Activated naive CD4-positive, alpha-beta T cell treated with anti-CD3 and anti-CD28 coated beads for 36 hours (primary cell): ENCODE data around the gene GALNT18. TPM values are rescaled to one million over a fixed set of nuclear protein-coding genes. Genes with fewer than 3 reads are reported as not detected.

ENCODE experiments used
- CTCF ChIA-PET: fragments of 350-600 bp; sonication (Branson Sonifier 250); formaldehyde crosslinking; loops from one replicate; lab custom pipeline; 2021; ENCODE audit warnings: antibody characterized with exemption; lab: Charles Lee
- DNase-seq: peaks from one replicate; pipeline ENCODE4 v3.0.0-alpha.2; 2020
- H3K27ac Mint-ChIP-seq: one replicate; pipeline ENCODE4 v1.8.0; 2021; ENCODE audit warnings: mild to moderate bottlenecking, mixed read lengths
- H3K27me3 Mint-ChIP-seq: one replicate; pipeline ENCODE4 v1.8.0; 2021; ENCODE audit warnings: low read depth, mixed read lengths
- H3K36me3 Mint-ChIP-seq: one replicate; pipeline ENCODE4 v1.8.0; 2021; ENCODE audit warnings: low read depth, mixed read lengths
- H3K4me1 Mint-ChIP-seq: one replicate; pipeline ENCODE4 v1.8.0; 2021; ENCODE audit warnings: low read depth, mixed read lengths
- H3K4me3 Mint-ChIP-seq: one replicate; pipeline ENCODE4 v1.8.0; 2021; ENCODE audit warnings: mild to moderate bottlenecking, moderate library complexity, mixed read lengths
- H3K9me3 Mint-ChIP-seq: one replicate; pipeline ENCODE4 v1.8.0; 2021; ENCODE audit warnings: mixed read lengths
- intact Hi-C: fragments of 100-400 bp; cut with micrococcal nuclease; formaldehyde crosslinking; loops from one replicate; pipeline ENCODE4 v1.15.1; 2023
- total RNA-seq, 2 experiments: library from RNA; stranded (reverse); gene quantifications; one replicate each; pipeline ENCODE4 v1.2.3, GENCODE V29; 2021

GALNT18 gene
- total RNA-seq, 2 experiments from 2014 or later = 4.3 to 4.7 TPM

DNA sequence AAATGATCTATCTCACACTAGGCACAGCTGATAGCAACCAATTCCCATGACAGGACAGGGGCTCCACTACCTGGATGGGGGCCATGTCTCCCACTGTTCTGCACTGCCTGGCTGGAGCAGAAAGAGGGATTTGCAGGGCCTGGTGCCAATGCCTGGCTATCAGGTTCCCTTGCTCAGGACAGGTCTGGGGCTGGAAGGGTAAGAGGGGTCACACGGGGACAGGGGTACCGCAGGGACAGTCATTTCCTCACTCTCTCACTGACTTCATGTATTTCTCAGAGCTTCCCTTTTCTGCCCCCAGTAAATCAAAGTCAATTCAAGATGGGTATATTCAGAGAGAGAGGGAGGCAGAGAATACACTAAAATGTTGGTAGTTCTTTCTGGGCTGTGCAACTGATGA is 149.7 kb downstream of the GALNT18 start:
- no peak for DNase-seq
- H3K27ac Mint-ChIP-seq = no peak overlapping the region
- H3K4me3 Mint-ChIP-seq = no peak overlapping the region
- H3K36me3 Mint-ChIP-seq = no peaks in the 10 kb centered on the region
- intact Hi-C loops = no loop called here
- H3K27me3 Mint-ChIP-seq = no peaks in the 10 kb centered on the region
- no peaks in the 10 kb centered on the region for H3K4me1 Mint-ChIP-seq
- CTCF ChIA-PET = no interaction called here
- no peaks in the 10 kb centered on the region for H3K9me3 Mint-ChIP-seq

DNA sequence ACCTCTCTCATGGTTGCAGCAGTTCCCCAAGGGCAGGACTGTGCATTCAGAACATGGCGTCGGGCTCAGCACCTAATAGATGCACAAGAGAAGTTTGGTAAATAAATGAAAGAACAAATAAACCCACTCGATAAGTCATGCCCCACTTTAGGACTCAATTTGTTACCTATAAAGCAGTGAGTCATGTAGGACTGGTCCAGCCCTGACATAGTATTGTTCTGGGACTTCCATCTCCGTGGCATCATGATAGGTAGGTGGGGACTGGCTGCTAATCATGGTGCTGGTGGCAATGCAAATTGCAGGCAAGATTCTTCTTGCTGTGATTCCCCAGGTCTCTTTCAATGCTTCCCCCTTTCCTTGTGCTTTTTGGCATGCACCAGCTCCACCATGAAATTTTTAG is 150.6 kb downstream of the GALNT18 start:
- no peak for DNase-seq
- H3K9me3 Mint-ChIP-seq = no peaks in the 10 kb centered on the region
- H3K4me3 Mint-ChIP-seq = no peak overlapping the region
- H3K4me1 Mint-ChIP-seq = no peaks in the 10 kb centered on the region
- CTCF ChIA-PET = no interaction called here
- no peaks in the 10 kb centered on the region for H3K27me3 Mint-ChIP-seq
- intact Hi-C loops = no loop called here
- H3K27ac Mint-ChIP-seq = no peak overlapping the region
- no peaks in the 10 kb centered on the region for H3K36me3 Mint-ChIP-seq

DNA sequence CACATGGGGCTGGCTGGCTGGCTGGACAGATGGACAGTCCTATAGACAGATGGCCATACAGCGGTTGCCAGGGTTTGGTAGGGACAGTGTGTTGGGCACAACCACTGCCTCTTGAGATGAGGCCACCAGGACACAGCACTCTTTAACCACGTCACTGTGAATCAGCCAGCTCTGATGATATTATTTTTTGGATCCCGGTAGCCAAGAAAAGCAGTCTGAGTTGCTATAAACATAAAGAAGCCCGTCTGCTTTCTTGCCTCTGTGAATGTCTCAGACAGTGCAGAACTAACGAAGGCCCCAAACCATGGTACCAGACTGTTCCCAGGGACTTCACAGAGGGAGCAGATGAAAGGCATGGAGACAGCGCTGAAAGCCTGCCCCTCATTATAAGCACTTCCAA is 152.9 kb downstream of the GALNT18 start:
- CTCF ChIA-PET = no interaction called here
- H3K27ac Mint-ChIP-seq = no peak overlapping the region

DNA sequence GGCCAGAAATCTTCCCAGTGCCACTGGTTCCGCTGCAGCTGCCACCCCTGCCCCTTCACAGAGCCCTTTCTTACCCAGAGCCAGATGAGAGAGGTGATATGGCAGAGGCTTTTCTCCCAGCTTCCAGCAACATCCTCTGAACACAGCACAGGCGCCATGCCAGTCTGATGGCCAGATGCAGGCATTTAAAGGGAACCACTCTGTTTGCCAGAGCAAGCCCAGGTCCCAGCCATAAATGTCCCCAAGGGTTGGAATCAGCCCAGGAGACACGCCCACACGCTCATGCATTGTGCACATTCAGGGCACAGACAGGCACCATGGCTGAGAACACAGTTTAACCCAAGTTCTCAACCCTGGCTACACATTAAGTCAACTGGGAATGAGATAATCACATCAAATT is 154.5 kb downstream of the GALNT18 start:
- Mint-ChIP-seq H3K4me1 (no peaks in the 10 kb centered on the region), H3K4me3 (no peak overlapping the region), H3K9me3 (no peaks in the 10 kb centered on the region), H3K27me3 (no peaks in the 10 kb centered on the region), H3K27ac (no peak overlapping the region), H3K36me3 (no peaks in the 10 kb centered on the region)
- CTCF ChIA-PET = no interaction called here
- no peak for DNase-seq
- intact Hi-C loops = no loop called here

More for the DNA sequence above, 152.9 kb downstream of the GALNT18 start:
- Mint-ChIP-seq H3K4me3 (no peak overlapping the region), H3K9me3 (no peaks in the 10 kb centered on the region), H3K27me3 (no peaks in the 10 kb centered on the region), H3K4me1 (no peaks in the 10 kb centered on the region), H3K36me3 (no peaks in the 10 kb centered on the region)
- no peak for DNase-seq
- intact Hi-C loops = no loop called here

DNA sequence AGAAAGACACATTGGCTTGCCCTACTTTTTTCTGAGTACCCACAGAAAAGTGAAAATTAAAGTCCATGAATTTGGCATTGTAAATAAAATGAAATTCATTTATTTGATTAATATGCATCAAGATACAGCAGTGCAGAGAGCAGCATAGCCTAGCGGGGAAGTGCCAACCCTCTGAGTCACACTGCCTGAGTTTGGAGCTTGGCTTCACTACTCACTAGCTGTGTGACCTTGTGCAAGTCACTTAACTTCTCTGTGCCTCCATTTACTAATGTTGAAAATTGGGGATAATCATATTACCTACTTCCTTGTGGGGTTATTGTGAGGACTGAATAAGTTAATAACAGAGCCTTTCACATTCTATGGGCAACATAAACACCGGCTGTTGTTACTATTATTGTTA is 157.2 kb downstream of the GALNT18 start:
- no peak overlapping the region for H3K27ac Mint-ChIP-seq
- no peak overlapping the region for H3K4me3 Mint-ChIP-seq
- no peak for DNase-seq
- H3K36me3 Mint-ChIP-seq = no peaks in the 10 kb centered on the region
- CTCF ChIA-PET = no interaction called here
- H3K4me1 Mint-ChIP-seq = no peaks in the 10 kb centered on the region
- intact Hi-C loops = no loop called here
- no peaks in the 10 kb centered on the region for H3K9me3 Mint-ChIP-seq
- peaks cover 2% of the 10 kb centered on the region for H3K27me3 Mint-ChIP-seq

DNA sequence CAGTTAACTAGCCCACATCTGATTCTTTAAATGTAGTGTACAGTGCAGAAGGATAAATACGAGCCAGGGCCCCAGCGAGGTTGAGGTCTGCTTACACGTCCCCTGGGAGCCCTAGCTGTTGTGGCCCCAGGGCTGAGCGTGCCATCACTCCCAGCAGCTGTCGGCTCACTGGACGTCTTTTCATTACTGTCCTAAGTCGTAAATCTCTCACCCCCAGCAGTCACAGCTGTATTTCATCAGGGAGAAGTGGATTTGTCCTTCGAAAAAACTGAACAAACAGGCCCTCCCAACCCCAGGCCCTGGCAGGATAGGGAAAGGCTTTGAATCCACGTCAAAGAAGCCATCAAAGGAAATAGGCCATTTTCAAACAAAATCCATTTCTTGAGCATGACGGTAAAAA is 158.4 kb downstream of the GALNT18 start:
- no peaks in the 10 kb centered on the region for H3K4me1 Mint-ChIP-seq

DNA sequence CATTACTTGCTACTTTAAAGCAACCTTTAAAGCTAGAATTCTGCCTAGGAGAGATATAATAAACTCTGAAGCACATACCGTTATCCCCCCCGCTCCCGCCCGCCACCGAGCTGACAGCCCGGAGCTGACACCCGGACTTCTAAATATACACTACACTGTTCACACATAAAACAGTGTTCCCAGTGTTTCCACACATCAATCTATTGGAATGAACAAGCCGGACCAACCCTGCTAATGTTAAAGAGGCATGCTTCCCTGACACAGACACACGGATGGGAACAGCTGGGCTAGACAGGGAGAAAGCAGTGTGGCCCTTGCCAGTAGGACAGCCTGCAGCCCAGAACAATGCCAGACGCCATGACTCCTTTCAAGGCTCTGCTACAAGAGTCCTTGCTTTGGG is 160.3 kb downstream of the GALNT18 start:
- H3K4me3 Mint-ChIP-seq = no peak overlapping the region
- CTCF ChIA-PET = no interaction called here
- no peak for DNase-seq
- intact Hi-C loops = no loop called here
- H3K4me1 Mint-ChIP-seq = no peaks in the 10 kb centered on the region
- peaks cover 2% of the 10 kb centered on the region for H3K27me3 Mint-ChIP-seq
- no peak overlapping the region for H3K27ac Mint-ChIP-seq
- no peaks in the 10 kb centered on the region for H3K9me3 Mint-ChIP-seq
- H3K36me3 Mint-ChIP-seq = no peaks in the 10 kb centered on the region

More for the DNA sequence above, 158.4 kb downstream of the GALNT18 start:
- peaks cover 2% of the 10 kb centered on the region for H3K27me3 Mint-ChIP-seq
- no peaks in the 10 kb centered on the region for H3K9me3 Mint-ChIP-seq
- no peak for DNase-seq
- H3K27ac Mint-ChIP-seq = no peak overlapping the region
- no peak overlapping the region for H3K4me3 Mint-ChIP-seq
- intact Hi-C loops = no loop called here
- CTCF ChIA-PET = no interaction called here
- H3K36me3 Mint-ChIP-seq = no peaks in the 10 kb centered on the region

DNA sequence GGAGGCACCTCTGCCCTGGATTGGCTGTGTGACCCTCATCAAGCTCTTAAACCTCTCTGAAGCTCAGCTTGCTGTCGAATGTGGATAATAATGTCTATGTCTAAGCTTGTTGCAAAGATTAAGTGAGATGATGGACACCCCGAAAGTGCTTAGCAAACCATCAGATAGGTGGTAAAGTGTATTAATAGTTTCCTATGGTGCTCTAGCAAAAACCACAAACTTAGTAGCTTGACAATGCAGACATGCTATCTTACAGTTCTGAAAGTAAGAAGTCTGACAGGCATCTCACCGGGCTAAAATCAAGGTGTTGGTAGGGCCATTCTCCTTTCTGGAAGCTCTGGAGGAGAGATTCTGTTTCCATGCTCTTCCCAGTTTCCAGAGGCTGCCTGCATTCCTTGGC is 162.2 kb downstream of the GALNT18 start:
- DNase-seq = no peak
- CTCF ChIA-PET = no interaction called here
- Mint-ChIP-seq H3K4me3 (no peak overlapping the region), H3K4me1 (no peaks in the 10 kb centered on the region), H3K27ac (no peak overlapping the region), H3K27me3 (peaks cover 2% of the 10 kb centered on the region), H3K9me3 (no peaks in the 10 kb centered on the region), H3K36me3 (no peaks in the 10 kb centered on the region)
- intact Hi-C loops = no loop called here

DNA sequence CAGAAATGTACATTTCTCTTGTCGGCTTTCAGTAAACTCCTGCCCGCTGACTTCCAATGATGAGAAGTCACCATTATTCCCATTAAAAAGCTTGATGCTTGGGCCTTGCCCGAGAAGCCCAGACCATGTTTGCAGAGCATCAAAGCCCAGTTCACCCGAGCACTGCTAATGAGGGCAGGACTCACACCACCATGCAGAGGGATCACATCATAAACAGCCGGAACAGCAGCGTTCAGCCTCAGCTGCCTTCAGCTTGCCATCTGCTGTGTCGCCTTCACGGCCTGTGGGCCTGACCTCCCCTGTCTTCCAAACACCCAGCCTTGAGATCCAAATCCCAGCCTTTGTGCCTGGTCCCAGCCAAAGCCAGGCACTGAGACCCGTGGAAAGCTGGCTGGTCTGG is 163.3 kb downstream of the GALNT18 start:
- CTCF ChIA-PET = no interaction called here
- intact Hi-C loops = no loop called here
- no peaks in the 10 kb centered on the region for H3K36me3 Mint-ChIP-seq

DNA sequence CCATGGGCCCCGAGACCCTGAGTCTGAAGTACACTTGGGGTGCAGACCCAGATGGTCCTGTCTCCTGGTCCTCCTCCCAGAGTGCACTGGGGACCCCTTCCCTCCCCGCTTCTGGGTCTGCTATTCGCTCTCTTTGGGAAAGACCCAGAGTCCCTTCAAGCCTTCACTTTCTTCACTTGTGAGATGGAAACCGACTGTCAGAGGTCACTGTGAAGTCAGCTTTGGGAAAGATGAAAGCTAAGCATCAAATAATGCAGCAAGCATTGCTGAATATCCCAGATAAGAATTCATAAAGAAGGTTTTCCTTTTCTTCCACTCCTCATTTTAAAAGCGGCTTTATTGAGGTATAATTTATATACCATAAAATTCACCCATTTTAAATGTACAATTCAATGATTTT is 163.8 kb downstream of the GALNT18 start:
- Mint-ChIP-seq H3K4me1 (no peaks in the 10 kb centered on the region), H3K36me3 (no peaks in the 10 kb centered on the region), H3K9me3 (no peaks in the 10 kb centered on the region), H3K4me3 (no peak overlapping the region), H3K27me3 (peaks cover 2% of the 10 kb centered on the region), H3K27ac (no peak overlapping the region)
- intact Hi-C loops = no loop called here
- CTCF ChIA-PET = no interaction called here
- no peak for DNase-seq

More for the DNA sequence above, 163.3 kb downstream of the GALNT18 start:
- Mint-ChIP-seq H3K27ac (no peak overlapping the region), H3K4me3 (no peak overlapping the region), H3K4me1 (no peaks in the 10 kb centered on the region), H3K27me3 (peaks cover 2% of the 10 kb centered on the region), H3K9me3 (no peaks in the 10 kb centered on the region)
- DNase-seq = no peak

DNA sequence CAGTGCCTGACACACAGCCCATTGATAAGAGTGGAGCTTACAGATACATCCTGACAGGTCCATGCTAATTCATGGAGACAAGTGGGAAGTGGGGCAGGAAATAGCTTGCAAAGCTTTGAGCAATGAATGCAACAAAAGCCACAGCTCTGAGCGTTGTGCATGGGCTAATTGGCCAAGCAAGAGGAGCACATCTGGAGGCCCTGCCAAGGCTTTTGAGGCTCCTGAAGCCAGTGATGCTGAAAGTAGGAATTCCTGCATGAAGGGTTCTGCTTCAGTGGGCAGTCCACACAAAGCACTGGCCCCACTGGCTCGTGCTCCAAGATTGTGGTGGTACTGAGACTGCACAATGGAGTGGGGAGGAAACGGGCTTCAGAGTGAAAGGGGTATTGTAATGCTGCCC is 164.9 kb downstream of the GALNT18 start:
- intact Hi-C loops = no loop called here
- Mint-ChIP-seq H3K9me3 (no peaks in the 10 kb centered on the region), H3K36me3 (no peaks in the 10 kb centered on the region), H3K4me3 (no peak overlapping the region), H3K27ac (no peak overlapping the region), H3K4me1 (no peaks in the 10 kb centered on the region), H3K27me3 (peaks cover 2% of the 10 kb centered on the region)
- DNase-seq = no peak
- CTCF ChIA-PET = no interaction called here

DNA sequence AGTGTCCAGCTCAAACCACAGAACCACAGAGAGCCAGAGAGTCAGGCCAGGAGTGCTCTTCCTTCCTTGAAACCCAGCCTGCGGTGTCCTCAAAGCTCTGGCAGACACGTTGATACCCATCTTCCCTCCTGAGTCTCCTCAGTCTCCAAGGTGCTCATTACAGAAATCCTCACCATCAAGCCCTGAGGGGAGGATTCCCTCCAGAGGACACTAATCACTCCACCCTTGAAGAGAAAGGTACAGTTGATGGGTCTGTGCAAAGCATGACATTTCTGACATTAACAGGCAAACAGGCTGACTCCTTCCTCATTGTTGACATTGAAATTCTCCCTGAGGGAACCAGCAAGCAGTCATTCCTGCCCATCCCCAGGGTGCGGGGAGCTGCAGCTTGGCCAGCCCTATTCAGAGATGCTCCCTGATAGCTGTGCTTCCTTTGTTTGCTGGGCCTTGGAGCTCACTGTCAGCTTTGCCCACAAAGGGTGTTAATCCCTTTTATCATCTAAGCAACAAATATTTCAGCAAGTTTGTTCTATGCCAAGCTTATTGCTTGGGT is 167.1 kb downstream of the GALNT18 start:
- no peak for DNase-seq
- Mint-ChIP-seq H3K4me1 (no peaks in the 10 kb centered on the region), H3K27ac (no peak overlapping the region), H3K36me3 (no peaks in the 10 kb centered on the region), H3K4me3 (no peak overlapping the region), H3K9me3 (no peaks in the 10 kb centered on the region), H3K27me3 (no peaks in the 10 kb centered on the region)
- intact Hi-C loops = no loop called here
- CTCF ChIA-PET = no interaction called here

DNA sequence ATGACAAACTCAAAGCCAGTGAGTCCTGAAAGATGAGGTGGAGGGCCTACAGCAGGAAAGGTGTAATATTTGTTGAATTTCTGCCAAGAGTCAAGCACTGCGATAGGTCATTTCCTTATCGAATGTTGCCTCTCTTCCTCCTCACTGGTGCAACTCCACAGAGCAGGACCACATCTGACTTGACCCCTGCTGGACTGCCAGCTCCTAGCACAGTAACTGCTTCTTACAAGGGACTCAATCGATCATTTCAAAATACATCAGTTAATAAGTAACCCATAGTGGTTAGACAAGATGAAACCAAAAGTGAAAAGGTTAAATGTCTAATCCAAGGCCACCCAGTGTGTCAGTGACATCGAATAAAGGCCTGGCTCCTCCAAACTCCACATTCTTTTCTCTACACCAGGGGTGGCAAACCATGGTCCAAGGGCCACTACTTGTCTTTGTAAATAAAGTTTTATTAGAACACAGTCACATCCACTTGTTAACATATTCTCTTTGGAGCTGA is 170.3 kb downstream of the GALNT18 start:
- no peaks in the 10 kb centered on the region for H3K36me3 Mint-ChIP-seq
- CTCF ChIA-PET = no interaction called here
- no peaks in the 10 kb centered on the region for H3K9me3 Mint-ChIP-seq
- intact Hi-C loops = no loop called here
- H3K27ac Mint-ChIP-seq = no peak overlapping the region
- no peak overlapping the region for H3K4me3 Mint-ChIP-seq
- no peaks in the 10 kb centered on the region for H3K27me3 Mint-ChIP-seq
- H3K4me1 Mint-ChIP-seq = no peaks in the 10 kb centered on the region
- no peak for DNase-seq
